GM12873 (cell line): ENCODE results near the gene MUC2.

Experiments
- TF ChIP-seq, protein P1 (sequence below): IDR thresholded peaks from 2 replicates; pipeline ENCODE4 v1.5.1; 2012; ENCODE audit warnings: low read depth, mild to moderate bottlenecking, moderate library complexity, low read length, control low read depth; ENCODE audit not compliant: insufficient read depth; ENCODE audit errors: missing control alignments

The MUC2 gene

DNA sequence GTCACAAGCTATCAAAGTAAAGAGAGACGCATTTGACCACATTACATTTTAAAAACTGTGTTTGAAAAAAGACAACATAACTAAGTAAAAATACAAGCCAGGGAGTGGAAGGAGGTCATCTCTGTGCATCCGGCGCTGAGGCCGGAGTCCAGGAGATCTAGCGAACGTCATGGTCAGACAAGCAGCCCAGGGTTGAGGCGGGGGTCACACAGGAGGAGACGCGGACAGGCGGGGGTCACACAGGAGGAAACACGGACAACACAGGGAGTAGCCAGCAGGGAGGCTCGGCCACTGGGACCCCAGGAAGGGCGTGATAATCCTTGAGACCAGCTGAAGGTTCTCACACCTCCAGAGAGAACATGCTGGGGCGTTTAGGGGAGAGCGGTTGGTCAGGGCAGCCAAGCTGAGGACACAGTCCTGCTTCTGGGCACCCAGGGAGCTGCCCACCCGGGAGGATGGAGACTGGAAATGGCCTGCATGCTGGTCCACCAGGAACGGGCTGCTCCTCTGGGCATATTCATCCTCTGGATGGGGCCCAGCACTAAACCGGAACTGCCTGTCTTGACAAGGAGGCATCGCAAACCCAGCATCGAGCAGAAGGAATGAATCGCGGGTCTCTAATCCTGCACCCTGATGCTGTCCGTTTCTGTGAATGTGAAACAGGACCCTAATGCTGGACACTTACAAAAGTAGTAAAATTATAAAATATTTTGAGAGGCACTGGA is 42.2 kb downstream of the MUC2 start:
- TF ChIP-seq, protein P1, sequence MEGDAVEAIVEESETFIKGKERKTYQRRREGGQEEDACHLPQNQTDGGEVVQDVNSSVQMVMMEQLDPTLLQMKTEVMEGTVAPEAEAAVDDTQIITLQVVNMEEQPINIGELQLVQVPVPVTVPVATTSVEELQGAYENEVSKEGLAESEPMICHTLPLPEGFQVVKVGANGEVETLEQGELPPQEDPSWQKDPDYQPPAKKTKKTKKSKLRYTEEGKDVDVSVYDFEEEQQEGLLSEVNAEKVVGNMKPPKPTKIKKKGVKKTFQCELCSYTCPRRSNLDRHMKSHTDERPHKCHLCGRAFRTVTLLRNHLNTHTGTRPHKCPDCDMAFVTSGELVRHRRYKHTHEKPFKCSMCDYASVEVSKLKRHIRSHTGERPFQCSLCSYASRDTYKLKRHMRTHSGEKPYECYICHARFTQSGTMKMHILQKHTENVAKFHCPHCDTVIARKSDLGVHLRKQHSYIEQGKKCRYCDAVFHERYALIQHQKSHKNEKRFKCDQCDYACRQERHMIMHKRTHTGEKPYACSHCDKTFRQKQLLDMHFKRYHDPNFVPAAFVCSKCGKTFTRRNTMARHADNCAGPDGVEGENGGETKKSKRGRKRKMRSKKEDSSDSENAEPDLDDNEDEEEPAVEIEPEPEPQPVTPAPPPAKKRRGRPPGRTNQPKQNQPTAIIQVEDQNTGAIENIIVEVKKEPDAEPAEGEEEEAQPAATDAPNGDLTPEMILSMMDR: no peak

DNA sequence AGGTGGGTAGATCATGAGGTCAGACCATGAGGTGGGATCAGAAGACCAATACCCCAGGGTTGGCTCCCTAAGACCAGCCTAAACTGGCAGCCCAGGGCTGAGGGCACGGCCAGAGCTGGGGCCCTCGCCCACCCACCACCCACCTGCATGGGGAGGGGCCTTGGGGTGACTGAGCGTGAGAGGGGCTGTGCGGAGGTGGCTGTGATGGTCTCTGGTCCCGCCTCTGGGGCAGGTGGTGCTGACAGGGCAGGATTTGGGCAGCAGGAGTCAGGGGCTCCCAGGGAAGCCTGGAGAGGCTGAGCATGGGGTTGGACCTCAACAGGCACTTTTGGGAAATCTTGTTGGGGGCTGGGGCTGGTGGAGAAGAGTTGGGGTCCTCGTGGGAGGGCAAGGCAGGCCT is 43.3 kb downstream of the MUC2 start:
- TF ChIP-seq, protein P1: no peak

DNA sequence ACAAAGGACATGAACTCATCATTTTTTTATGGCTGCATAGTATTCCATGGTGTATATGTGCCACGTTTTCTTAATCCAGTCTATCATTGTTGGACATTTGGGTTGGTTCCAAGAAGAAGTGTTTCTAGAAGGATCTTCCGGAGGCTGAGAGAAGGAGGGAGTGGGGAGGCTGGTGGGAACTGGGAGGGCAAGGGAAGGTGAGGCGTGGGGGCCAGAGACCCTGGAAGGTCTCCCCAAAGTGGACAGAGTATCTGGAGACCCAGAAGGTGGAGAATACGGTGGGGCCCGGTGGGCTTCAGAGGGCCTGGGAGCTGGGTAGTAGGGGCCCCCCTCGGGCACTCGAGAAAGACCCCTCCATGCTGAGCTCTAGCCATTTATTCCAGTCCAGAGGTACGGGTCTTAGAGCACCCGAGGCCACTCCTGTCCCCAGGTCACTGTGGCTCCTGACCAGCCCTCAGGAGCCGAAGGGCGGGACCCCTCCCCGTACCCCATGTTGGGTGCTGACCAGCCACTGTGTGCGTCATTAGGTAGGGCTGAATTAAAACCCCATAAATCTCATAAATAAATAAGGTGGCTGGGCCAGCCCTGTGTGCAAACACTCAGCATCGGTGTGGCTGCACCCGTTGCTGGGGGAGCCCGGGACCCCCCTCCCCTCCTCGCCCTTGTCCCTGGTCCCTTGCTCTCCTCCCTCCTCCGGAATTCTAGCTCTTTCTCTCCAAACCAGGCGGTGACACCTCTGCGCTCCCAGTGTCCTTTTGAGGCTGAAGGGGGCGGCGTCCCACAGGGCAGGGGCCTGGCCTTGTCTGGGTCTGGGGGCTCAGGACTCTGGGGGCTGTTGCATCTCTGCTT is 44.3 kb downstream of the MUC2 start:
- TF ChIP-seq, protein P1: no peak

DNA sequence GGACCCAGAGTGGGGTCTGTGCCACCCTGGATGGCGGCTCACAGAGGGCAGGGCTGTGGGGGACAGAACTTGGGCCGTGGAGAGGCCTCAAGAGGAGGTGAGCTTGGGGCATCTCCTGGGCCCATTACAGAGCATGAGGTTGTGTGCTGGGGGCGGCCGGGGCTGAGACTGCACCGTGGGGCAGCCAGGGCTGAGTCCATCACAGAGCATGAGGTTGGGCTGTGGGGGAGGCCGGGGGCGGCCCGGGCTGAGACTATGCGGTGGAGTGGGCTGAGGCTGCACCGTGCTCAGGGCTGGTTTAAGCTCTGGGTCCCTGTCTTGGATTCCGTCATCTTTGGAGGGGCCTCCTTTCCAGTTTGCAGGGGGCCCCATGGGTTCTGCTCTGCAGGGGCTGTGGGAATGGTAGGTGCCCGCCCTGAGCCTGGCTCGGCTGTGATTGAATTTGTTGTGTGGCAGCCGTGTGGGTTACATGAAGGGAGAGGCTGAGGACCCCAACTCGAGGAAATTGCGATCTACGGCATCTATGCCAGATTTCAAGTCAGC is 45.0 kb downstream of the MUC2 start:
- TF ChIP-seq, protein P1: no peak

DNA sequence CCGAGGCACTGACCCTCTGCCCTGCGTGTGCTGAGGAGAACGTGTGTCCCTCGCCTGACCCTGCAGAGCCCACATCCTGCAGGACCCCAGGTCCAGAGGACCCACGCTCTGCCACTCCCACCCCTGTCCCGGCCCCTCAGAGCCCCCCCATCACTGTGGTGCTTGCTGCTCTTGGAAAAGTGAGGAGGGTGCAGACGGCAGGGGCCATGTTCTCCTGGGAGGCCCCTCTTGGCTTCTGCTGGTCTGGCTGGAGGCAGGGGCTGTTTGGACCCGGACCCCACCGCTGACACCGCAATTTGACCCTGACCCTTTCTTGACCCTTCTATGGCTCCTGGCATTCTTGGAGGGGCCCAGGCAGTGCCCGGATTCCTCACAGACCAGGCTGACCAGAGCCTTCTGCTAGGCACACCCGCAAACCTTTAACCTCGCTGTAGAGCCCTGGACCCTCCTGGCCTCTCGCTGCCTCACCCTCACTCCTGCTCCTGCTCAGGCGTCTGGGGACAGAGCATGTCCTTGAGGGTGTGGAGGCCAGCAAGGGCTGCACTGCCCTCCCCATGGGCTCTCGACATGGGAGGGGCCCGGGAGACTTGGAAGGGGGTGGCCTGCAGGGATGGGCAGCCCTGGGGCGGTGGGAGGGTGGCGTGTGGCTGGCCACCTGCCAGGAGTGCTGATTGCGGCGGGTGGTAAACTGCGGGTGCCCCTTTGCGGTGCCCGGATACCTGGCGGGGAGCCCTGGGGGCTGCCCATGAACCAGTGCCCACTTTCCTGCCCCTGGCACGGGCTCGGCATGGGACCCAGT is 46.1 kb downstream of the MUC2 start:
- TF ChIP-seq, protein P1: no peak

DNA sequence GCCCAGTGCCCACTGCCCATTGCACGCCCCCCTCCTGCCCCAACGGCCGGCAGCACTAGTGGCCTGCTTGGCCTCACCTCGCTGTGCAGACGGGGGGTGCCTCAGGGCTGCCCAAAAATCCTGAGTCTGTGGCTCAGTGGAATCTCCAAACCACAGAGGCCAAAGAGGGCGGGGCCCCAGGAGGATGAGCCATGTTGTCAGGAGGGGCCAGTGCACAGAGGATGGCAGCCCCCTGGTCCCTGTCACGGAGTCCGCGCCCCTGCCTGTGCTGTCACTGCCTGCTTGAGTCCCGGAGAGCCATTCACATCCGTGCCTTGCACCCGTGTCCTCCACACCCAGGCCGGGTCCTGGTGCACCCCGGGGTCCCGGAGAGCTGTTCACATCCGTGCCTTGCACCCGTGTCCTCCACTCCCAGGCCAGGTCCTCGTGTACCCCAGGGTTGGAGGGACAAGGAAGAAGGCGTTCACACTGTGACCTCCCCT is 46.7 kb downstream of the MUC2 start:
- TF ChIP-seq, protein P1: no peak
